HUES64 (cell line): Measurements from ENCODE around the gene STEAP3.

Experiments used
- H3K27ac ChIP-seq: 2 replicates; pipeline ENCODE4 v1.7.0; 2013; ENCODE audit warnings: low read depth, low read length, inconsistent platforms
- H3K27me3 ChIP-seq: 2 replicates; pipeline ENCODE4 v1.6.1; 2013; ENCODE audit warnings: mild to moderate bottlenecking, low read length; ENCODE audit not compliant: insufficient read depth
- H3K36me3 ChIP-seq: 2 replicates; pipeline ENCODE4 v1.6.1; 2013; ENCODE audit warnings: mild to moderate bottlenecking, low read length; ENCODE audit not compliant: insufficient read depth
- H3K4me1 ChIP-seq: 2 replicates; pipeline ENCODE4 v1.6.1; 2013; ENCODE audit warnings: mild to moderate bottlenecking, low read length, moderate library complexity; ENCODE audit not compliant: insufficient read depth
- H3K4me3 ChIP-seq: 2 replicates; pipeline ENCODE4 v1.5.1; 2013; ENCODE audit warnings: mild to moderate bottlenecking, low read length, moderate library complexity
- H3K9ac ChIP-seq: 2 replicates; pipeline ENCODE4 v1.6.1; 2013; ENCODE audit warnings: mild to moderate bottlenecking, low read depth, low read length
- H3K9me3 ChIP-seq: 2 replicates; pipeline ENCODE4 v1.6.1; 2013; ENCODE audit warnings: low read depth, low read length; ENCODE audit not compliant: insufficient read depth
- WGBS: fragments of 150-250, 120-280 bp; methylation state at CpG from one replicate; pipeline ENCODE4 v1.1.7; 2013; ENCODE audit warnings: missing lambda C conversion rate; 5-methylcytosine and 5-hydroxymethylcytosine counted together

Gene STEAP3

GRCh38 chr2:119198240-119198840 lies 25.3 kb upstream of the STEAP3 start:
- no peak overlapping the region for H3K9ac ChIP-seq

DNA sequence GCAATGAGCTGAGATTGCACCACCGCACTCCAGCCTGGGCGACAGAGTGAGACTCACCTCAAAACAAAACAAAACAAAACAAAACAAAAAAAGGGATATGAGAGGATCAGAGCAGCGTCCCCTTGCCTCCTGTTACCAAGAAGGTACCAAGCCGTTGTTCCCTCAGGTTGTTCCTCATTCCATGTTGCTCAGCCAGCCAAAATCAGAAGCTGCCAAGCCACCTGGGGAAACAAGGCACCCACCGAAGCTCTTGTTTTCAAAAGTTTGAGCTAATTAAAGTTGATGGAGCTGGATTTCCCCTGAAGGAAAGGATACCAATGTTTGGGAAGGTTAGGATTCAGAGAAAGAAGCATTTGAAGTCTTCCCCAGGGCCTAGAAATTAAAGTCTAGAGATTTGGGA lies 21.8 kb upstream of the STEAP3 start:
- Histone ChIP-seq H3K27ac (no peak overlapping the region), H3K9ac (no peak overlapping the region), H3K27me3 (no peaks in the 10 kb centered on the region), H3K36me3 (no peaks in the 10 kb centered on the region), H3K9me3 (no peaks in the 10 kb centered on the region), H3K4me3 (no peak overlapping the region), H3K4me1 (peaks cover 11% of the 10 kb centered on the region)
- WGBS = 95% methylated on average over 5 of the region's 5 CpGs

More at GRCh38 chr2:119198240-119198840, 25.3 kb upstream of the STEAP3 start:
- Histone ChIP-seq H3K4me1 (peaks cover 21% of the 10 kb centered on the region), H3K27me3 (no peaks in the 10 kb centered on the region), H3K27ac (no peak overlapping the region), H3K9me3 (no peaks in the 10 kb centered on the region), H3K36me3 (no peaks in the 10 kb centered on the region), H3K4me3 (no peak overlapping the region)
- WGBS = 85% methylated on average over 7 of the region's 7 CpGs

GRCh38 chr2:119202610-119203310 lies 20.9 kb upstream of the STEAP3 start:
- Histone ChIP-seq H3K36me3 (no peaks in the 10 kb centered on the region), H3K4me1 (peaks cover 1% of the 10 kb centered on the region; the same call in 1 of the 2 replicates), H3K9ac (no peak overlapping the region), H3K27ac (no peak overlapping the region), H3K4me3 (no peak overlapping the region), H3K27me3 (no peaks in the 10 kb centered on the region), H3K9me3 (no peaks in the 10 kb centered on the region)
- 92% methylated on average over 1 of the region's 1 CpG for WGBS

GRCh38 chr2:119204525-119204924 lies 19.1 kb upstream of the STEAP3 start:
- Histone ChIP-seq H3K9me3 (no peaks in the 10 kb centered on the region), H3K4me1 (no peaks in the 10 kb centered on the region; the same call in 1 of the 2 replicates), H3K27me3 (no peaks in the 10 kb centered on the region), H3K36me3 (no peaks in the 10 kb centered on the region), H3K9ac (no peak overlapping the region), H3K27ac (no peak overlapping the region), H3K4me3 (no peak overlapping the region)
- WGBS = 88% methylated on average over 6 of the region's 6 CpGs

- Histone ChIP-seq H3K36me3 (no peaks in the 10 kb centered on the region), H3K27ac (no peak overlapping the region), H3K9ac (no peak overlapping the region), H3K27me3 (no peaks in the 10 kb centered on the region), H3K4me3 (no peak overlapping the region), H3K9me3 (no peaks in the 10 kb centered on the region), H3K4me1 (no peaks in the 10 kb centered on the region; the same call in 1 of the 2 replicates)
- WGBS = 86% methylated on average over 13 of the region's 13 CpGs
These were observed 18.5 kb upstream of the STEAP3 start for GRCh38 chr2:119205001-119205706.

DNA sequence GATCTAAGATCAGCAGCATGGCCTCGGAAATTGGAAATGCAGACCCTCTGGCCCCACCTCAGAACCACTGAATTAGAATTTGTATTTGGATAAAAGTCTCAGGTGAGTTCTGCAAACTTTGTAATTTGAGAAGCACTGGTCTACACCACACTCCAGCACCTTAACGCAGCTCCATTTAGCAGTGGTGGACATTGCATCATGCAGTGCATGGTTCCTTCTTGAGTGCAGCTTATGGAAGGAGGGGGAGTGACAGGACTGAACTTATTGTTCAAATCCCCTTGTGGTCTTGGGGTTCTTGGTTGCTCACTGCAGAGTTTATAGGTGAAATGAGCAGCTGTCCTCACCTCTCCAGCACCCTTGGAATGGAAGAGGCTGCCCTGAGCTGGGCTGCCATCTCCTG lies 17.4 kb upstream of the STEAP3 start:
- Histone ChIP-seq H3K4me1 (no peaks in the 10 kb centered on the region; the same call in 1 of the 2 replicates), H3K9ac (no peak overlapping the region), H3K9me3 (no peaks in the 10 kb centered on the region), H3K4me3 (no peak overlapping the region), H3K27ac (no peak overlapping the region), H3K27me3 (no peaks in the 10 kb centered on the region), H3K36me3 (no peaks in the 10 kb centered on the region)
- WGBS = 100% methylated on average over 1 of the region's 2 CpGs

DNA sequence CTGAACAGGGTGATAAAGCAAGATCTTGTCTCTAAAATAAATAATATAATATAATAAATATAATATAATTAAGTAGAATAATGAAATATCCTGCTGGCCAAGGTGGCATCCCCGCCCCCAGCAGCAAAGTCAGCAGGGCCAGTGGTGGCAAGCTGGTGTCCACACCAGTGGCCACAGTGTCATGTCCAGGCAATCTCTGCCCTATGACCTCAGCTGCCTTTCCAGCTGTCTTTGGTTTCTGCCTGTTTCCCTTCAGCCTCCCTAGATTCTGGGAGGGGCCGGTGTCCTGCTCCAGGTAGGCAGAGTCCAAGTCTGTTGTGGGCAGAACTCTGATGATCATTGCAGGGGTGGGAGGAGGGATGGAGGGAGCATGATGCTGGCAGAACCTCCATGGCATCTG lies 16.2 kb upstream of the STEAP3 start:
- Histone ChIP-seq H3K4me1 (no peaks in the 10 kb centered on the region; the same call in 1 of the 2 replicates), H3K9me3 (no peaks in the 10 kb centered on the region), H3K4me3 (no peak overlapping the region), H3K9ac (no peak overlapping the region), H3K27me3 (no peaks in the 10 kb centered on the region), H3K36me3 (no peaks in the 10 kb centered on the region), H3K27ac (no peak overlapping the region)
- WGBS = 73% methylated on average over 2 of the region's 2 CpGs

GRCh38 chr2:119208791-119209203 lies 14.8 kb upstream of the STEAP3 start:
- no peak overlapping the region for H3K4me3 ChIP-seq

DNA sequence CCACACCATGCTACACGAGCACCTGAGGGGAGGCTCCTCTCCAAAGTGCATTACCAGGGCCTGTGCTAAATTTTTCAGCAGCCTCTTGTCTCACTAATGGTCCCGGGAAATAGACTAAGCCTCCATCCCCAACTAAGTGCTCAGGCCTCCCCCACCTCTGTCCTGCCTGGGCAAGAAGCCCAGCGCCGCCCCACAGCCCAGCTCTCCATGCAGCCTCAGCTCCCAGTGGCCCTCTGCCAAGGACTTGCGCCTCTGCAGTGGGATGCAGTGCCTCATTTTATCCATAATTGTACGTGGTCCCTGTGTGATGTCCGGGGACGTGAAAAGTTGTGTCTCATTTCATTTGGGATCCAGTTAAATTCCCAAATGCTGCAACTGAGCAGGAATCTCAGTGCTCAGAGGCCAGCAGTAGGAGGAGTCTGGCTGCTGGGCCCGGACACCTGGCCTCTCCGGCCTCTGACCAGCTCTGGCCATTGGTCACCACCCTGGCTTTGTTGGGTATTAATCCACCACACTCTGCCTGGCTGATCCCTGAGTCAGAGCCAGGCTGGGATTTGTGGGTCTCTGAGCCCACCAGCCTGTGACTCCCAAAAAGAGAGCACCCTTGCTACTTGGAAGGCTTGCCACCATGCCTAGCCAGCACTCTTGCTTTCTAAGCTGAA lies 11.4 kb upstream of the STEAP3 start:
- H3K27me3 ChIP-seq = no peaks in the 10 kb centered on the region
- 89% methylated on average over 10 of the region's 10 CpGs for WGBS
- no peaks in the 10 kb centered on the region for H3K36me3 ChIP-seq
- no peak overlapping the region for H3K9ac ChIP-seq
- H3K4me1 ChIP-seq = peaks cover 4% of the 10 kb centered on the region; the same call in 1 of the 2 replicates
- no peak overlapping the region for H3K4me3 ChIP-seq
- no peaks in the 10 kb centered on the region for H3K9me3 ChIP-seq
- H3K27ac ChIP-seq = no peak overlapping the region

More at GRCh38 chr2:119208791-119209203, 14.8 kb upstream of the STEAP3 start:
- no peak overlapping the region for H3K27ac ChIP-seq
- H3K9ac ChIP-seq = no peak overlapping the region
- WGBS = 68% methylated on average over 4 of the region's 4 CpGs
- H3K4me1 ChIP-seq = no peaks in the 10 kb centered on the region; the same call in 1 of the 2 replicates
- H3K36me3 ChIP-seq = no peaks in the 10 kb centered on the region
- H3K27me3 ChIP-seq = no peaks in the 10 kb centered on the region
- H3K9me3 ChIP-seq = no peaks in the 10 kb centered on the region

GRCh38 chr2:119214453-119215037 lies 9.1 kb upstream of the STEAP3 start:
- peaks cover 18% of the 10 kb centered on the region for H3K4me1 ChIP-seq
- no peak overlapping the region for H3K9ac ChIP-seq
- 94% methylated on average over 3 of the region's 3 CpGs for WGBS
- no peaks in the 10 kb centered on the region for H3K27me3 ChIP-seq
- H3K9me3 ChIP-seq = no peaks in the 10 kb centered on the region
- H3K36me3 ChIP-seq = no peaks in the 10 kb centered on the region
- no peak overlapping the region for H3K27ac ChIP-seq
- H3K4me3 ChIP-seq = no peak overlapping the region
